Measurements from ENCODE around the gene HOMER2.

GRCh38 chr15:82945326-82945725, 7.2 kb downstream of the HOMER2 start:
- TF ChIP-seq CTCF (IDR thresholded peaks at IDR 0.05) (no peak), POLR2A (IDR thresholded peaks at IDR 0.05) (no peak)
